DOHH2 (cell line): ENCODE data around the gene GTSF1L.

ENCODE experiments used
- H3F3A ChIP-seq: fragments of 200-600 bp; sonication (generic), shearing (Covaris generic); 2 replicates; pipeline ENCODE4 v1.6.0; 2016; ENCODE audit warnings: antibody characterized with exemption, mild to moderate bottlenecking; ENCODE audit not compliant: control insufficient read depth, insufficient read depth
- H3K27ac ChIP-seq: fragments of 200-600 bp; sonication (generic); 2 replicates; pipeline ENCODE4 v1.5.1; 2014; ENCODE audit warnings: low read depth, mild to moderate bottlenecking, low read length, moderate library complexity
- H3K27me3 ChIP-seq: fragments of 200-600 bp; sonication (generic); 2 replicates; pipeline ENCODE4 v1.6.1; 2014; ENCODE audit warnings: mild to moderate bottlenecking, low read length, mixed read lengths; ENCODE audit not compliant: control insufficient read depth
- H3K36me3 ChIP-seq: fragments of 200-600 bp; sonication (generic); 2 replicates; pipeline ENCODE4 v1.6.1; 2014; ENCODE audit warnings: mild to moderate bottlenecking, low read length, moderate library complexity, mixed read lengths; ENCODE audit not compliant: control insufficient read depth
- H3K4me1 ChIP-seq: fragments of 200-600 bp; sonication (generic); 2 replicates; pipeline ENCODE4 v1.6.1; 2014; ENCODE audit warnings: mild to moderate bottlenecking, low read length, mixed read lengths; ENCODE audit not compliant: control insufficient read depth
- H3K4me2 ChIP-seq: fragments of 200-600 bp; sonication (generic); 2 replicates; pipeline ENCODE4 v1.6.0; 2014; ENCODE audit warnings: mild to moderate bottlenecking, low read length, moderate library complexity
- H3K4me3 ChIP-seq: fragments of 200-600 bp; sonication (generic); 2 replicates; pipeline ENCODE4 v1.5.1; 2014; ENCODE audit warnings: mild to moderate bottlenecking, low read length, mixed read lengths
- H3K79me2 ChIP-seq: fragments of 200-600 bp; sonication (generic); 2 replicates; pipeline ENCODE4 v1.6.1; 2014; ENCODE audit warnings: mild to moderate bottlenecking, low read length, mixed read lengths; ENCODE audit not compliant: control insufficient read depth
- H3K9me2 ChIP-seq: fragments of 200-600 bp; sonication (generic); replicated peaks from 2 replicates; pipeline ENCODE4 v1.6.1; 2014; ENCODE audit warnings: mild to moderate bottlenecking, low read length, mixed read lengths; ENCODE audit not compliant: control insufficient read depth
- H3K9me3 ChIP-seq: fragments of 200-600 bp; sonication (generic); 2 replicates; pipeline ENCODE4 v1.6.1; 2014; ENCODE audit warnings: antibody characterized with exemption, low read length, mixed read lengths; ENCODE audit not compliant: control insufficient read depth, insufficient read depth
- H4K20me1 ChIP-seq: fragments of 200-600 bp; sonication (generic); 2 replicates; pipeline ENCODE4 v1.6.0; 2014; ENCODE audit warnings: low read depth, mild to moderate bottlenecking, antibody characterized with exemption, low read length, moderate library complexity; ENCODE audit not compliant: control insufficient read depth, insufficient read depth
- CTCF ChIP-seq: fragments of 200-600 bp; sonication (generic); IDR thresholded peaks from one replicate; pipeline ENCODE4 v1.5.1; 2014; ENCODE audit warnings: antibody characterized with exemption, mild to moderate bottlenecking, low read depth, low read length; ENCODE audit not compliant: poor library complexity, severe bottlenecking
- EZH2phosphoT487 ChIP-seq: fragments of 200-600 bp; sonication (generic); IDR thresholded peaks from 2 replicates; pipeline ENCODE4 v1.6.1; 2017; ENCODE audit warnings: borderline replicate concordance, mild to moderate bottlenecking, antibody characterized with exemption, low read length, moderate library complexity, mixed read lengths

The GTSF1L gene

DNA sequence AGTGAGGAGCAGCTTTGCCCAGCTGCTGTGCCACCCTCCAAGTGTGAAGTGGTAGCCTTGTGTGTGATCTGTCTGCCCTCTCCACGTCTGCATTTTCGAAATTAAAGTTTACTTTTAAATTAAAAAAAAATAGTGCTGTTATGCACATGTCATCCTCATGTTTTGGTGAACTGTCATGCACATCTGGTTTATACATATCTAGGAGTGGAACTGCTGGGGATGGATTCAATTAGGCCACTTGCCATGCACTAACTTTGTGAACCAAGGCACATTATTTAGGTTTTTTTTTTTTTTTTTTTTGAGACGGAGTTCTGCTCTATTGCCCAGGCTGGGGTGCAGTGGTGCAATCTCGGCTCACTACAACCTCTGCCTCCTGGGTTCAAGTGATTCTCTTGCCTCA is 3.6 kb downstream of the GTSF1L start:
- Histone ChIP-seq H3K4me2 (peak overlapping the region; percentile 24), H3F3A (peaks cover 9% of the 10 kb centered on the region), H4K20me1 (no peaks in the 10 kb centered on the region), H3K9me3 (no peaks in the 10 kb centered on the region), H3K36me3 (peaks cover 12% of the 10 kb centered on the region), H3K27me3 (no peaks in the 10 kb centered on the region), H3K9me2 (no peaks in the 10 kb centered on the region), H3K4me3 (no peak overlapping the region), H3K4me1 (peaks cover 64% of the 10 kb centered on the region), H3K79me2 (no peaks in the 10 kb centered on the region), H3K27ac (peak overlapping the region; percentile 10)
- TF ChIP-seq EZH2phosphoT487 = no peak
- TF ChIP-seq CTCF = no peak

DNA sequence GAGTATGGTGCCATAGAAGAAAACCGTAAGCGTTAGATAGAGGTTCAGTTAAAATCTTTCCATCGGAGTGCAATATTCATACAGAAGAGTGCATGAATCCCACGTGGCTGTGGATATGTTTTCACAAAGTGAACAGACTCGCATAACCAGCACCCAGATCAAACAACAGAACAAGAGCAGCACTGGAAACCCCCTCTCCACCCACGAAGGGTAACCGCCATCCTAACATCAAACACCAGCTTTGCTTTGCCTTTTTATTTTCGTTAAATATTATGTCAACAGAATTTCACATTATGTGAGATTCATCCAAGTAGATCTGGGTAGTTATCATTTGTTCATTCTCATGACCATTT is 4.7 kb downstream of the GTSF1L start:
- peak overlapping the region; percentile 30 for H3K4me3 ChIP-seq
- no peaks in the 10 kb centered on the region for H4K20me1 ChIP-seq
- H3K9me2 ChIP-seq = no peaks in the 10 kb centered on the region
- no peaks in the 10 kb centered on the region for H3K27me3 ChIP-seq
- H3K9me3 ChIP-seq = no peaks in the 10 kb centered on the region
- peak overlapping the region; percentile 59 for H3K27ac ChIP-seq
- TF ChIP-seq EZH2phosphoT487 = no peak
- no peak for TF ChIP-seq CTCF
- peaks cover 9% of the 10 kb centered on the region for H3F3A ChIP-seq
- H3K79me2 ChIP-seq = no peaks in the 10 kb centered on the region
- H3K36me3 ChIP-seq = peaks cover 22% of the 10 kb centered on the region
- peaks cover 57% of the 10 kb centered on the region for H3K4me1 ChIP-seq
- peak overlapping the region; percentile 42 for H3K4me2 ChIP-seq

DNA sequence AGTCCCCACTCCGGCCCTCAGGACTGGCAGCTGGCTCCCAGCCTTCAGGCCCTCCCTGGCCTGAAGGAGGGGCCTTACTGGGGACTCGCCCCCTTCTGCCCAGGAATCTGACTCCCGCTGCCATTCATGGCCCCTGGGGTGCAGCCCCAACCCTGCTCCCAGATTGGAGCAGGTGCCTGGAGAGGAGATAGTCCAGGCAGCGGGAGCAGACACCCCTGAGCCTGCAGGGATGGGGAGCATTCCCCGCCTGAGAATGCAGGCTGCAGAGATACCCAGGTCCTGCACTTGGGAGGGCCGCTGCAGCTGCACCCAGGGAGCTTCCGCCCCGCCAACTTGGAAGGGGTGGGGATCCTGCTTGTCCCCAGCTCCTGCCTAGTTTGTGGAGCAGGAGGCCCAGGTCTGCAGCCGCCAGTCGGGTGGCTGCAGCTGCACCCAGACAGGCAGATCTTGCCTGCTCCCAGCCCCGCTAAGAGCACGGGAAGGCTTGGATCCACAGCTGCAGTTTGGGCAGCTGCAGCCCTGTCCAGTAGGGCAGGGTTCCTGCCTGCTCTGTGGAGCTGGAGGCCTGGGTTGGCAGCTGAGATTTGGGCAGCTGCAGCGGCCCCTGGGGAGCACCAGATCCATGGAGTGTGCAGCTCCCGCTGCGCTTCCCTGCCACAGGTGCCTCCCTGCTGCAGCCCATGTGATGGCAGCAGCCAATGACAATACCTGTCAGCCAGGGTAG is 5.2 kb downstream of the GTSF1L start:
- H3K4me2 ChIP-seq = peak overlapping the region; percentile 42
- H3K27me3 ChIP-seq = no peaks in the 10 kb centered on the region
- peaks cover 9% of the 10 kb centered on the region for H3F3A ChIP-seq
- no peaks in the 10 kb centered on the region for H3K9me2 ChIP-seq
- H4K20me1 ChIP-seq = no peaks in the 10 kb centered on the region
- TF ChIP-seq EZH2phosphoT487 (no peak), CTCF (no peak)
- peaks cover 28% of the 10 kb centered on the region for H3K36me3 ChIP-seq
- H3K27ac ChIP-seq = peak overlapping the region; percentile 59
- no peaks in the 10 kb centered on the region for H3K79me2 ChIP-seq
- peaks cover 57% of the 10 kb centered on the region for H3K4me1 ChIP-seq
- H3K9me3 ChIP-seq = no peaks in the 10 kb centered on the region
- peak overlapping the region; percentile 30 for H3K4me3 ChIP-seq
